GM21526 (cell line): ENCODE results near the gene SMG6.

Experiments
- ATAC-seq: cut with Tn5 transposase; IDR thresholded peaks from one replicate; pipeline ENCODE4 v1.9.1; 2021; ENCODE audit warnings: moderate library complexity; ENCODE audit not compliant: unreplicated experiment, low FRiP score

Gene SMG6

DNA sequence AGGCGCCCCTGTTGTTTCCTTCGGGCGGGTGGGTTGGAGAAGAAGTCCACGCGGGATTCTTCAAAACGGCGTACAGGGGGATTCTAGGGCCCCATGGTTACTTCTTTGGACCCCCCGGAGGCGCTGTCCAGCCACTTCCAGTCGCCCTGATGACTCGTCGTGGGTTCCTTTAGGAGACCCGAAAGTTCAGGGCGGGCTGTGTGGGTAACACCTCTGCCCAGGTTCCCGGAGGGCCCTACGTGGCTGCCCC is 249.4 kb downstream of the SMG6 start:
- no peak for ATAC-seq

DNA sequence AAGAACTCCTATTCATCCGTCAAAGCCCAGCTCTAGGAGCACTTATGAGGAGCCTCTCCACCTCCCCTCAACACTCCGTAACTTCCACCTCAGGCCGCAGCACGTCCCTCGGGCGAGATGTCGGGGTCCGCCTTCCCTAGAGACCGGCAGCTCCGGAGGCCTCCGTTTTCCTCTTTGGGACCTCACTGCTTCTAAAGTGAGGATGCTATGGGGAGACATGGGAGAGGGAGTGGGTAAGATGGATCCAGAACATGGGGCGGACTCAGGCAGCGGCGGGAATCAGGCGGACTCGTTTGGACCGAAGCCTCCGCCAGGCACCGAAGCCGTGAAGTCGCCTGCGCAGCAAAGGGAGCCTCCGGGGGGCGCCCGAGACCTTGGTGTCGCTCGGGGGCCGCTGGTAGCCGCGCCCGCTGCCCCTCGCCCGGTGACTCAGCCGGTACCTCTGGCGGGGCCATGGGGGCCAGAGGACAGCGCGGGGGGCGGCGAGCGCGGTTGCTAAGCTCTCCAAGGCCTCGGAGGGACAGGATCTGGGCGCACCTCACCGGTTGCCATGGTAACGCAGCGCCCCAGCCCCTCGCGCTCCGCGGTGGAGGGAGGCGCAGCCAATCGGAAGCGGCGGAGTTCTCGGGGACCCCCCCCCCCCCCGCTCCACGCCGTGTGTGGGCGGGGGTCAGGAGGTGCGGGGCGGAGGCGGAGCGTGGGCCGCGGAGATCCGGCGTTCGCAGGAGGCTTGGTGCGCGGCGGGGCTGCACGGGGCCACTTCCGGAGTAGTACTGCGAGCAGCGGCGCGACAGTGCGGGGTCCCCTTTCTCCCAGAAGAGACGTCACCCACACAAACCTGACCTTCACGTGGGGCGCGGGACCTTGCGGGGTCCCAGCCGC is 250.0 kb downstream of the SMG6 start:
- no peak for ATAC-seq

DNA sequence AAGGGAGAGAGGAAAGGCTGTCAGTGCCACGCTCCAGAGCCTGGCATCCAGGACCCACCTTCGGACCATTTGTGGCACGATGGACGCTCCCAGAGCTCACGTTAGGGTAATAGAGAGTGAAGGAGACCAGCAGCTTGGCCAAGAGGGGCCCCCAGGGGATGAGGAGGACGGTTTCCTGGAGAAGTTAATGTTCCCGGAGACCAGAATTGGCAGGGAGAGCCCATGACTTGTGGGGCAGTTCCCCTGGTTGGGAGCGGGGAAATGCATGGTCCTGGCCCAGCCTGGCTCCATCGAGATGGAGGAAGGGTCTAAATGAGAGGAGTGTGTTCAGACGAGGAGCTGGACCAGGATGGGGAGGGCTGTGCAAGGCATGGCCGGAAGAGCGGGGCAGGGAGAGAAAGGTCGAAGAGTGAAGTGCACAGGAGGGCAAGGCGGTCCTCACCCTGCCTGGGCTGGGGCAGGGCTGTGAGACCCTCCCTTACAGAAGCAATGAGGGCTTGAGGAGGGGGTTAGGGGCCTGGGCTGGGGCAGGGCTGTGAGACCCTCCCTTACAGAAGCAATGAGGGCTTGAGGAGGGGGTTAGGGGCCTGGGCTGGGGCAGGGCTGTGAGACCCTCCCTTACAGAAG is 251.5 kb downstream of the SMG6 start:
- no peak for ATAC-seq

DNA sequence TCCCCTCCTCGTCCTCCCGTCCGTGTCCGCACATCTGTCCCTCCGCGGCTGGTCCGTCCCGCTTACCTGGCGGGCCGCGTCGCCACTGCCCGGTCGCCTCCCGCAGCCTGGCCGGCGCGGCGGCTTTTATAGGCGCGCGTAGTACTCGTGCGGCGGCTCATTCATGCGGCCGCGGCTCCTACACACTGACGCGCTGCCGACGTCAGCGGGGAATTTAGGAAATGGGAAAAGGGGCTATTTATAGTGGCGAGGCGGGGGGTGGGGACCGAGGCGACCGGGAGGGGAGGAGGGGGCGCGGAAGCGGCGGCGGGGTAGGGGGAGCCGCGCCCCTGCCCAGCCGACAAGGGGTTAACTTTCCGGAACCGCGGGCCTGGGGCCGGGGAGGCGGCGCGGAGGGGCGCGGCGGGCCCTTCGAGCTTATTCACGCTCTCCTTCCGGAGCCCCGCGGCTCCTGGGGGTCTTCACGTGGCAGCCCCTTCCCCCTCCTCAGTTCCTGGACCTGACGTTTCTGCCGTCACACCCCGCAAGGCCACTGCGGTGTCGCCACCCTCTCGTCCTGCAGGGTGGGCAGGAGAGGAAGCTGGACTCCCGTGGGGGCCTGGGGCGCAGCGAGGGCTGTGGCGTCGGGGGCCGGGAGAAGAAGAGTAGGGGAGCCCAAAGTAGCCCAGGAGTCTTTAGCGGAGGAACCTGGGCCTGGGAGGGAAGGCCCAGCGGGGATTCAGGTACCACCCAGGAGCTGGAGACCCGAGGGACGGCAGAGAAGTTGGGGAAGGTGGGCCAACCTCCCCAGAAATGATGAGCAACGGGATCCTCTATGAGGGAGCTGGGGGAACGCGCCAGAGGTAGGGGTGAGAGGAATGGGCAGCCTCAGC is 252.3 kb downstream of the SMG6 start:
- no peak for ATAC-seq

- ATAC-seq, result peak; percentile 11
These were observed 253.1 kb downstream of the SMG6 start for GRCh38 chr17:2050300-2051060.

- ATAC-seq, result peak; percentile 30
These were observed 254.0 kb downstream of the SMG6 start for GRCh38 chr17:2049333-2050299.

DNA sequence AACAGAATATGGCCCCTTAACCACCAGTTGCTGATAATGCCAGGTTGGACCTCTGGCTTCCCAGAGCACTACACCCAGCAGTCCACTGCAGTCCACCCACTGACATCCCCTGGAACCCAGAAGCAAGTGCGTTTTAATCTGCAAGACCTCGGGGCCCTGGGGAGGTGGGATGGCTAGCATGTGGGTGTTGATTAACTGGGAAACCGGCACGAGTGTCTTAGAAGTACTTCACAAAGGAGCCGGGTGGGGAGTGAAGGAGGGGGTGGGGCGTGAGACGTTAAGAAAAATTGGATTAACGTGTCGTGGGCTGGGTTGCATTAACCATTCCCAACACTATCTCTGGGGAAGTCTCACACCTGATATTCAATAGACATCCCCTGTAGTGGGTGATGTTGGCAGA is 254.8 kb downstream of the SMG6 start:
- ATAC-seq, result no peak

DNA sequence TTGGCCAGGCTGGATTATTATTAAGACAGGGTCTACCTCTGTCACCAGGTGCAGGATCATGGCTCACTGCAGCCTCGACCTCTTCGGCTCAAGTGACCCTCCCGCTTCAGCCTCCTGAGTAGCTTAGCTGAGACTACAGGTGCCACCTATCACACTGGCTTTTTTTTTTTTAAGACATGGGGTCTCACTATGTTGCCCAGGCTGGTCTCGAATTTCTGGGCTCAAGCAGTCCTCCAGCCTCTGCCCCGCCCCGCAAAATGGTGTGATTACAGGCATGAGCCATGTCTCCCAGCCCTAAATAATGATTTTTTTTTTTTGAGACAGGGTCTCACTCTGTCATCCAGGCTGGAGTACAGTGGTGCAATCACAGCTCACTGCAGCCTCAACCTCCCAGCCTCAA is 256.0 kb downstream of the SMG6 start:
- ATAC-seq, result no peak

GRCh38 chr17:2044263-2044894 is 259.2 kb downstream of the SMG6 start:
- no peak for ATAC-seq

GRCh38 chr17:2043785-2044184 is 259.8 kb downstream of the SMG6 start:
- ATAC-seq, result no peak

DNA sequence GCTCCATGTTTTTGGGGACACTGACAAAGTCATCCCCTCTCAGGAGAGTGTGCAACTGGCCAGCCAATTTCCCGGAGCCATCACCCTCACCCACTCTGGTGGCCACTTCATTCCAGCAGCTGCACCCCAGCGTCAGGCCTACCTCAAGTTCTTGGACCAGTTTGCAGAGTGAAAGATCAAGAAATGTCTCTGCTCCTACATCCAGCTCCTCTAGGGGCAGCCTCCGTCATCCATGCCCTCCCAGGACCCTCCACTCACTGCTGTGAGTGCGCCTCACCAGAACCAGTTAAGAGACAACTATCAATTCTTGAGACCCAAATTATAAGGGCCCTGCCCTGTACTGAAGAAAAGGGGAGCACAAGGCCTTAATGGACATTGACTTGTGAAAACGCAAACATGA is 260.7 kb downstream of the SMG6 start:
- no peak for ATAC-seq

DNA sequence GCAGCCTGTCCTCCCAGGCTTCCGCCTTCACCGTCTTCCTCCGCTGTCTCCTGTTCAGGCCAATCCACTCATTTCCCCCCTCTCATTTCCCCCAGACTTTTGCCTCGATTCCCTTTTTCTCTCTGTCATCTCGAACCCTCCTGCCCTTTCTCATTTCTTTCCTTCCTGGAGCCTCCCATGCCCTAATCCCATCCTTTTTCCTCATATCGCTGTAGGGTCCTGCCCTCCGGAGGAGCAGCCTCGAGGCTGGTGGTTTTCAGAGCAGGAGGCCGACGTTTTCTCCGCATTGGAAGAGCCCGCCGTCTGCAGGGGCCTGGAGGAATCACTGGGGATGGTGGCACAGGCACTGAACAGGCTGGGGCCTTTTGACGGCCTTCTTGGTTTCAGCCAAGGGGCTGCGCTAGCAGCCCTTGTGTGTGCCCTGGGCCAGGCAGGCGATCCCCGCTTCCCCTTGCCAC is 261.2 kb downstream of the SMG6 start:
- no peak for ATAC-seq

DNA sequence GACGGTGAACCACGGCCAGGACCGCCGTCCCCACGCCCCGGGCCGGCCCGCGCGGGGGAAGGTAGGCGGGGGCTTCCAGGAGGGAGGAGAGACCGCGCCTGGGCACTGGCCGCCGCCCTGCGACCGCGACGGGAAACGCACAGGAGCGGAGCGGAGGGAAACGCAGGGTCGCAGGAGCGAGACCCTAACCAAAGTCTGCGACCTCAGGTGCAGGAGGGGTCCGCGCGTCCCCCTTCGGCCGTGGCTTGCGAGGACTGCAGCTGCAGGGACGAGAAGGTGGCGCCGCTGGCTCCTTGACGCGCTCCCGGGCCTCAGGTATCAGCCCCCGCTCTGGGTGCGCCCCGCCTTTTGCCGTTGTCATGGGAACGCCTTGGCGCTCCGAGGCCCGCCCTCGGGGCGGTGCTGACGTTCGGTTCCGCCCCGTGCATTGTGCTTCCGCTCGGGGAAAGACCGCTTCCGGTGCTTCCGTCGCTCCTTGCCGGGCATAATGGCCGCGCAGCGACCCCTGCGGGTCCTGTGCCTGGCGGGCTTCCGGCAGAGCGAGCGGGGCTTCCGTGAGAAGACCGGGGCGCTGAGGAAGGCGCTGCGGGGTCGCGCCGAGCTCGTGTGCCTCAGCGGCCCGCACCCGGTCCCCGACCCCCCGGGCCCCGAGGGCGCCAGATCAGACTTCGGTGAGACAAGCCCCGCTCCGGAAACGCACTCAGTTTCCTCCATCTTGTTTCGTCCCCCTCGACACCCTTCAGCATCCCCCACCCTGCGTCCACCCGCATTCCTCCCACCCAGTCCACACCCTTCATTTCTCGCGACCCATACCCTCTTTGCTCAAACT is 261.8 kb downstream of the SMG6 start, which contains the start of gene OVCA2:
OVCA2 (plus strand) TSS at position 462 of the 829 bp plus-strand sequence; CDS start at position 488, 26 bp downstream.
- peak; percentile 76 for ATAC-seq

DNA sequence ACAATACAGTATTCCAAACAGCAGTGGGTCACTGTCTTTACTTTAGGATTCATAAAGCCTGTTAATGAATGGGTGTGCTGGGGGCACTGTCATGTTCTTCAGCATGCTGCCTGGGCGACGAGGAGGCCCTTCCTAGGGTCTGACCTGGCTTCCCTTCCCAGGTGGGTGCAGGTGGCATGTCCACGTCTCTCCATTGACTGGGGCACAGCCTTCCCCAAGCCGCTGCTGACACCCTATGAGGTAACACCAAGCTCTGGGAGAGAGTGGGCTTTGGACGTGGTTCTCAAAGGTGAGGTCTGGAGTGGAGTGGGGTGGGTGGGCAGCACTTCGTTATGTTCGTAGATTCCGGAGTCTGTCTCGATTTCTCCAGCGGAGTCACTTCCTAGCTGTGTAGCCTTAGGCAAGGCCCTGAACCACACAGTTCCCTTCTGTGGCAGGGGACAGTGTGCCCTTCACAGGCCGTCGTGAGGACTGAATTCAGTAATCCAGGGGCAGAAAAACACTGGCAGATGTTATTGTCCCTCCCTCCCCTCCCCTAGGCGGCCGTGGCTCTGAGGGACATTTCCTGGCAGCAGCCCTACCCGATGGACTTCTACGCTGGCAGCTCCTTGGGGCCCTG is 262.5 kb downstream of the SMG6 start:
- ATAC-seq, result peak; percentile 10

GRCh38 chr17:2040219-2040827 is 263.3 kb downstream of the SMG6 start:
- ATAC-seq, result no peak

DNA sequence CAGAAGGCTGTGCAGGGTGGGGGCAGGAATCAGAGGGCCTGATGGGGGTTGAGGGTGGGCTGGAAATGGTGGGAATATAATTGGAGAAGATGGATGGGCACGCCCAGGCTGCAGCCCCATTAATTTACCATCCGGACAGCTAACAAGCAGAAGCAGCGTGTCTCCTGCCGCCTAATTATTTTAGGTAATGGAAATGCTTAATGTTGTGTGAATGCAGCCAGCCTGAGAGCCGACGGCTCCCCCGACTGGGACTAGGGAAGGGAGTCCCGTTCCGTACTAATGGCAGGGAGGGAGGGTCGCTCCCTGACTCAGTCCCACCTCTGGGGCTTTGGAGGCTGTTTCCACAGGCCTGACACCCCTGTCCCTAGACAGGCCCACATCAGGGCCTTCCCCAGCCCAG is 266.4 kb downstream of the SMG6 start:
- ATAC-seq, result no peak
